ENCODE measurements around the gene EHD4.

The EHD4 gene

DNA sequence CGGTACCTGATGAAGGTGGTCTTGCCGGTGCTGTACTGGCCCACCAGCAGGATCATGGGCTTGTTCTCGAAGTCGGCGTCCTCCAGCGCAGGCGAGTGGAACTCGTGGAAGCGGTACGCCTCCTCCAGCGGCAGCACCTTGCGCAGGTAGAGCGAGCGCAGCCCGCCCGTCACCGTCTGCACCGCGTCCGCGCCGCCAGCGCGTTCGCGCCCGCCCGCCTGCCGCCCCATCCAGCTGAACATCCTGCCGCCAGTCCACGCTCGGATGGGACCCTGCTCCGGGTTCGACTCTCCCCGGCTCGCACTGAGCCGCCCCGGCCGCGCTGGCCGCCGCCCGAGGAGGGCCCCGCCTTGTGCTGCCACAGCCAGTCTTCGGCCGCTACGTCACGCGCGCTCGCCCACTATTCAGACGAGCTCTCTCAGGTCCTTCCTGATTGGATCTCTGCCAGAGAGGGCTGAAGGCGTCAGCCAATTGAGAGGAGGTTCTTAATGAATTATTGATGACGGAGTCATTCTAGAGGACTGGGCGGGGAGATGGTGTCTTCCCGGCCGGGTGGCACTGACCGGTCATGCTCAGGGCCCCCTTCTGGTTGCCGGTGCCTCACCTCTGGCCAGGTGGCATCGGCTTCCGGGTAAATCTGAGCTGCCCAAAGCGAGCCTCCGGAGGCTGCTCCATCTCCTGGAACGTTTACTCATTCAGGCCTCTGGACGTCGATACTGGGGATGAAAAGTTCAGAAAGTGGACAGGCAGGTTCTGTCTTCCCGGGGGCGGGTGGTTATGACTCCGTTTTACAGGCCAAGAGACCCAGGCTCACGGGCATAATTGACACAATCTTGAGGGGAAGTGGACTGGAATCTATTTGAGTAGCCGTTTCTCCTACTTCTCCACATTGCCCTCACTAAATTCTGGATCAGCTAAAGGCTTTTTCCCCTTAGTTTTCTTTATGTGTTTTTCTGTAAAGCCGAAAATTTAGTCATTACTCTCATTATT is at the start of gene EHD4:
TSS of gene EHD4 (minus strand) at position 305 of the 990 bp plus-strand sequence. CDS start at position 242, 63 bp downstream.
- peak; percentile 97 for DNase-seq (ENCODE audit: low read depth)

DNA sequence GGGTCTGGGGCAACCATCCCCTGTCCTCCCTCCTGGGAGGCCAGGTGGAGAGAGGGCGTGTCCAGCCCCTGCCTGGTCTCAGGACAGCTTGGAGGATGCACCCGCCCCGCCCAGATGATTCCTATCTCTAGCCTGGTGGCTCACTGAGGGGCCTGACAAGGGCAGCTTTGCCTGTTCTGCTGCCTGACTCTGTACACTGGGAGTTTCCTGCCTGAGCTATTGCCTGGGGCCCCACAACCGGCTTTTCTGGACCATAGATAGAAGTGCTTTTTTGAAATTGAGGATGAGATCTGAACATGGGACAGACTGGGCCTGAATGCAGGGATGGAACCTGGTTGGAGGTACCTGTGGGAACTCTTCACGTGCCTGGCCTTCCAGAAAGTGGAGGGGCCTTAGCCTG is 49.2 kb upstream of the EHD4 start:
- DNase-seq (ENCODE audit: low read depth): no peak

DNA sequence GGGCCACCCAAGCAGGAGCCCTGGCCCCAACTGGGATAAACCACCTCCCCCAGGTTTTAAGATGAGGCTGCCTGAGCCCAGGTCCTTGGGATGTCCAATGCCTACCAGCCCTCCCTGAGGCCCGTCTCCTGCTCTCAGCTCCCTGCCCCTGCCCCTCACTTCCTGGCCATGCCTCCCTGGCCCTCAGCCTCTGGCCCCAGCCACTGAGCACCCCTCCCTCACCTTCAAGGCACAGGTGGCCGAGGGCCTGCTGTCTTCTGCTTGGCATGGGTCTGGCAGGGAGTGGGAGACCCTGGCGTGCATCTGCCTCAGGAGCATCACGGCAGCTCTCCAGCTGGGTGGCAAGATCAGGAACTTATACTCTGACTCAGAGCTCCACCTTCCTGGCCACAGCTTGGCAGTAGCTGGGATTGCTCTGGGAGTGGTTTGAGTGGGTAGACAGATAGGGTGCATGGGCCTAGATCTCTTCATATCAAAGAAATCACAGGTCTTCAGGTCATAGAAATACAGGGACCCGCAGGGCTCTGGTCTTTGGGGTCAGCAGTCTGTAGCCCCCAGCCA is 48.4 kb upstream of the EHD4 start, which contains the start of gene PLA2G4E:
TSS of gene PLA2G4E (minus strand) at position 330 of the 561 bp plus-strand sequence. CDS start at position 318, 12 bp downstream.
- DNase-seq (ENCODE audit: low read depth): no peak

DNA sequence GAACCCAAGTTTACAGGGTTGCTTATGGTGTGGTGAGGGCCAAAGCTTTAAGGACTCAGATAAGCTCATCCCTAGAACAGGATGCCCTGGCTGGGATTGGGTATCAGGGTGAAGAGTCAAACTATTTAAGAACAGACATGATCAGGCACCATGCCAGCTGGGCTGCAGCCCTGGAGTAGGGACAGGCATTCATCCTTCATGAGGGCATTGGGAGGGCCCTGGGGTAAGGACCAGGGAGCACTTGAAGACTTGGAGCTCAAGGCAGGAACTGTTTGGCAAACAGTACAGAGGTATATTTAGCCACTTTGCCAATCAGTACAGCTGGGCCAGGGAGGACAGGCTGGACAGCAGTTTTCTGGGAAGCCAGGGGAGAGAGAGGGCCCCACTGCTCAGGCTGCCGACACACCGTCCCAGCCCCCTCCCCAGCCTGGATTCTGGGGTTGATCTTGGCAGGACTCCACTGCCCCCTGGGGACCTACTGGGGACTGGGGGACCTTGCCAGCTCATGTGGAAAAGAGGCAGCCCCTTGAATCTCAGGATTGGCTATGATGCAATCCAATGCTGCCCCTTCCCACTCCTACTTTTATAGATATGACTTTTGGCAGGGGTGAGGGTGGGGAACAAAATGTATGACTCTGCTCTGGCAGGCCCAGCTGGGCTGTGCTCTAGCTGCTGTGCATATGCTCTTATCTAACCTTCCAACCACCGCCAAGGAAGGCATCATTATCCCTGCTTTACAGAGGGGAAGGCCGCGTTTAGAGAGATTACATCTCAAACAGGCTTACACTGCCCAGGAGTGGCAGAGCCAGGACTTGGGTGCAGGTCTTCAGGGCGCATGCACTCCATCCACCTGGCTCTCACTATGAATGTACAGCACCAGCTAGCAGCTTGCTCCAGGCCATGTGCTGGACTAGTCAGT is 46.2 kb upstream of the EHD4 start:
- no peak for DNase-seq (ENCODE audit: low read depth)

DNA sequence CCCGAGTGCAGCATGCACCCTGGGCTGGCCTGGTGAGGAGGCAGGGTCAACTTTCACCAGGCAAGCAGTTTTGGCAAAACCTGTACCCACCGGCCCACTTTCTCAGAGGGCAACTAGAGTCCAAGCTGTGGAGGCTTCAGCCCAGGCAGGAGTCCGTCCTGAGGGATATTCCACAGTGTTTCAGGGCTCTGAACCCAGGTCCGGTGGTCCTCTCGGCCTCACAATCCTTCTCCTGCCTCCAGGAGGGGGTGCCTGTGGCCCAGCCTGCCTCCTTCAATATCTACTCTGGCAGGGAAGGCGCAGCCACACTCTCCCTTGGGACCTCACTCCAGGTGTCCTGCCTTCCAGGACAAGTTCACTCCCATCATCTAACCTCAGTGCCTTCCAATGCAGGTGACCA is 44.6 kb upstream of the EHD4 start:
- DNase-seq (ENCODE audit: low read depth): no peak

DNA sequence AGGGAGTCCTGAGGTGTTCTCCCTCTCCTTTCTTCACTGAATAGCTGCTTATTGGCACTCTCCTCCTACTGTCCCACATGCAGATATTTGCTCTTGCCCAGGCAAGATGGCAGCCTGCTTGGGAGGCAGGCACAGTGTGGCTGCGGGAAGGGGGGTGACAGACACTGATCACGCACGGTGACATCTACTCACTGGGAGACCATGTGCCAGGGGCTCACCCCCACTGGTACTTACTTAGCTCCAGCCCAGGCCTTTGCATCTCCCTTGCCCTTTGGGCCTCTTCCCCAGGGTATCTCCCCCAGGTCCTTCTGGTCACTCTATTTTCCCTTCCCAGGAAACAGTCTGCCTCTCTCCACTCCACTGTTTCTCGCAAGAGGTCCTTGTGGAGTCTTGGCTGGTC is 42.0 kb upstream of the EHD4 start:
- DNase-seq (ENCODE audit: low read depth): no peak

DNA sequence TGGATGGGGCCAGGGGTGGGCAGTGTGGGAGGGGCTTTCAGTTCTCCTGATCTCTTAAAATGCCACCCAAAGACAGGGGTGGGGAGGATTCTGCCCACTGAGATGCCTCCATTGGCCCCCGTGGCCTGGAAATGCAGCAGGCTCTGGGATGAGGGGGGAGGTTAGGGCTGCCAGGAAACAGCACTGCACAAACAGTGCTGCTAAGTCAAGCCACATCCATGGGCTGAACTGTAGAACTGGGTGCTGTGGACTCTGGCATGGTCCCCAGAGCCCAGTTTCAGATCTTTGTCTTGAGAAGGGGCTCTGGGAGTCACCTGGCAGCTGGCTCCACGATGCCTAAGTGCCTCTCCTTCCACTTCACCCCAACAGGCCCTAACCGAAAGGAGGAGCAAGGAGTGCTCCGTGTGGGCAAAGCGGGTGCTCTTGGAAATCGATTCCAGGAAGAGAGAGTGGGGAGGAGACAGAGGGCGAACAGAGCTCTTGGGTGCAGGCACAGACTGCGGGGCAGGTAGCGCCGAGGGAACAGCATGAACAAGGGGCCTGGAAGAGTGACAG is 40.6 kb upstream of the EHD4 start:
- DNase-seq (ENCODE audit: low read depth): no peak

DNA sequence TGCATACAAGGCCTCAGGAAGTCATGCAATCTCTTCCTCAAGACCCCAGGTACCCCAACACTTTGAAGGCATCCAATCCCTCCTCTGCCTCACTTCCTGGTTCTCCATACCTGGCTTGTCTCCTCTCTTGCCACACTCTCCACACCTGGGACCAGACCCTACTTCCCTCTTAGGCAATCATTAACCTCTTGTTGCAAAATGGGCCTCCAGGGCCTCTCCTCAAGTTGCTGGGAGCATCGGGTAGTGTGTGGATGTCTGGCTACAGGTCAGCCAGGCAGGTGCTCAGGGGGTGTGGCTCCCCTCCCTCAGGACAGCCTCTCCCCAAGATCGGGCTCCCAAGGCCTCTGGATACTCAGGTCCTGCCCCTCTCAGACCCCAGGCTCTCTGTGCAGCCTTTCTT is 39.9 kb upstream of the EHD4 start:
- no peak for DNase-seq (ENCODE audit: low read depth)

DNA sequence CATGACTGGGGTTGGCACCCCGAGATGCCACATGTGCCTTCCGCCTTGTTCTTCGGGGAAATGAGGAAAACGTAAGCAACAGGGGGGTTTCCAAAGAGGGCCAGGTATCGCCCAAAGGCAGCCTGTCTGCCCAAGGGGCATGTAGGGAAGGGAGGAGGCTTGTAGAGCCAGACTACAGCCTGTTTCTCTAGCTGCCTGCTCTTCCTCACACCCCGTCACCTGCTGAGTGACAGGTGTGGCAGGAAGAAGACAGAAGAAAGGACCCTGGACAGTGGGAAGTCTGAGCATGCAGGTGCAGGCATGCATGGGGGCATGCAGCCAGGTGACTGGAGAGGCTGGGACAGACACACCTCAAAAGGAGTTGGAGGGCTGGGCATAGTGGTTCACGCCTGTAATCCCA is 38.7 kb upstream of the EHD4 start:
- DNase-seq (ENCODE audit: low read depth): no peak

DNA sequence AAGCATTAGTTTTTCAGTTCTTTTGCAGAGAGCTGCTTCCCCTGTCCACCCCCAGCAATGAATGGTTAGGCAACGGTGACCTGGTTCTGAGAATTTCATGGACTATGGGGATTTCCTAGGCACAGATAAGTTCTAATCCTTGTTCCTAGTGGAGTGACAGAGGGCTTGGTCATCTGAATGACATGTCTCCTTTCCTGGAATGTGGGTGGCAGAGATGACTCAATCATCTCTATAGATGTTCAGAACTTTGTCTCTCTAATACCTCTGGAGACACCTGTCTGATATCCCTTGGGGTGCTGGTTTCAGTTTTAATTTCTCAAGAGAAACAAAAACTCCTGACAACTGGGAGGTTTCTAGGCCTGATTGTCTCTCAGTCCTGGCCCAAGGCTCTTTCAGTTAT is 38.1 kb upstream of the EHD4 start:
- DNase-seq (ENCODE audit: low read depth): no peak

DNA sequence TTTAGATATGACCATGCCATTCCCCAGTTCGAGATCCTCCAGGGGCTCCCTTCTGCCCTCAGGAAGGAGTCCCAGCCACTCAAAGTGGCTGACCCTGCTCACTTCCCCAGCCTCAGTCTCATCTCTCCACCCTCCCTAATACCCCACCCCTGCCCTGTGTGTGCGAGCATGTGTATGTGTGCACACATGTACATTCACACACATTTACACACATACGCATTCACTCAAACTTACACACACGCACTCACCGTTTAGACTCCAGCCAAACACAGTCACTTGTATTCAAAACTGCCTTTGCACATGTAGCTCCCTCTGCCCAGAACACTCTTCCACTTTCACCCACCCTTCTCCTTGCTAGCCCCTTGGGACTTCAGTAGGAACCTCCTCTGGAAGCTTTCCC is 37.1 kb upstream of the EHD4 start:
- no peak for DNase-seq (ENCODE audit: low read depth)

DNA sequence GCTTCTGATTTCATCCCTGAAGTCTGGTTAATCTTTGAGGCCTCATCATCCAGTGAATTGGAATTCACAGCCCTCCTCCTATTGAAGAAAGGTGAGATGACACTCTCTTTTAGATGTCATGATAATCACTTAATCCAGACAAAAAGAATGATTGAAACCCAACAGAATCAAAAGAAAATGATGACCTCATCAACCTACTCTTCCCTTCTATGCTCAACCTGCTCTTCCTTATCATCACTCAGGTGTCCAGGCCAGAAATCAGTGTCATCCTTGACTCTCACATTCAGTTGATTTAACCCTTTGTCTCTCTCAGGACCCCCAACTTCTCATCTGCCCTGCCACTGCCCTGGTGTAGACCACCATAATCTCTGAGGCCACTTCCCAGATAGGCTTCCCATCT is 36.7 kb upstream of the EHD4 start:
- DNase-seq (ENCODE audit: low read depth): no peak

DNA sequence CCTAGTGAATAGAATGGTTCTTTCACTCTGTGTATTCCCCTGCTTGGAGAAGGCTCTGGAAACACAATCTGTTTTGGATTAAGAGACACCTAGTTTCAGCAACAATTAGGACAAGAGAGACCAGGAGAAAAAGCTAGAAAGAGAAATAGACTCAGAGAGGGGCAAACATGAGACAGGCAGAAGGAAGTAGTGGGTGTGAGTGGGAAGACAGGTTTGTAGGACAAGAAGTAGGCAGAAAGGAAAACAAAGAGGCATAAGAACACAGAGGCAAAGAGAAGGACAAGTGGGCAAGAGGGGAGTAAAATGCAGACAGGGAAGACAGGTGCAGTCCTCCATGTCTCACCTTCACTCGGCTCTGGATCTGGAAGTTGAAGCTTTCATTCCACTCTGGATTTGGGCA is 35.0 kb upstream of the EHD4 start:
- no peak for DNase-seq (ENCODE audit: low read depth)

DNA sequence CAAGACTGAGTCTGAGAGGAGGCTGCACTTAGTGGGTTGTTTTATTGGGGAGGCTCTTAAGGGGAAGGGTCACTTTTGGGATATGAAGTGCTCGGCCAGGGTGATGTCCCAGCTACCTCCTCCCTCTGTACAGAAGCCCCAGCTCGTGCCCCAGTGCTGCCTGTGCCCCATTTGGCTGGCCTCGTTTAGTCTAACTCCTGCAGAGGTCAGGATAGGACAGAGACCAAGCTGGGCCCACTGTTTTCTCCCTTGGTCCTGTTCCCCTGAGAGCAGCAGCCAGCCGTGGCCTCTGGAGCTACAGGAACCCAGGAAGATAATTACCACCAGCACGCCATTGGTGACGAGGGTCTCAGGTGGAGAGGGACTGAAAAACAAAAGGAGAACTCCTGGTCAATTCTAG is 30.0 kb upstream of the EHD4 start:
- no peak for DNase-seq (ENCODE audit: low read depth)

DNA sequence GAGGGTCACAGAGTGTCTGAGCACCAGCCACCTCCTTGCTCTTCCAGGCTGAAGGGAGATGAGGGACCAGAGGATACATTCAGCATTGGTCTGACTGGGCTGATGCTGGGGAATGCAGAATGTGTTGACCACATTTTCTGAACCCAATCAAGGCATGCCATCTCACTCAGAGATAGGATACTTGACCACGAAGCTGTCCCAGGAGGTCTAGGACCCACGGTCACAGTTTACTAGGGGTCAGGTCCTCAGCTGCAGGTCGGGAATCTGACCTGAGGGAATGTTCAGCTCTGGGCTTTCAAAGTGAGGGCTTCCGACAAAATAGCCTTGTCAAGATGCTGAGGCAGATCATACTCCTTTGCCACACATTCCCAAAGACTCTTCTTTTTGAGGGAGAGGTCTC is 28.9 kb upstream of the EHD4 start:
- DNase-seq (ENCODE audit: low read depth): no peak

DNA sequence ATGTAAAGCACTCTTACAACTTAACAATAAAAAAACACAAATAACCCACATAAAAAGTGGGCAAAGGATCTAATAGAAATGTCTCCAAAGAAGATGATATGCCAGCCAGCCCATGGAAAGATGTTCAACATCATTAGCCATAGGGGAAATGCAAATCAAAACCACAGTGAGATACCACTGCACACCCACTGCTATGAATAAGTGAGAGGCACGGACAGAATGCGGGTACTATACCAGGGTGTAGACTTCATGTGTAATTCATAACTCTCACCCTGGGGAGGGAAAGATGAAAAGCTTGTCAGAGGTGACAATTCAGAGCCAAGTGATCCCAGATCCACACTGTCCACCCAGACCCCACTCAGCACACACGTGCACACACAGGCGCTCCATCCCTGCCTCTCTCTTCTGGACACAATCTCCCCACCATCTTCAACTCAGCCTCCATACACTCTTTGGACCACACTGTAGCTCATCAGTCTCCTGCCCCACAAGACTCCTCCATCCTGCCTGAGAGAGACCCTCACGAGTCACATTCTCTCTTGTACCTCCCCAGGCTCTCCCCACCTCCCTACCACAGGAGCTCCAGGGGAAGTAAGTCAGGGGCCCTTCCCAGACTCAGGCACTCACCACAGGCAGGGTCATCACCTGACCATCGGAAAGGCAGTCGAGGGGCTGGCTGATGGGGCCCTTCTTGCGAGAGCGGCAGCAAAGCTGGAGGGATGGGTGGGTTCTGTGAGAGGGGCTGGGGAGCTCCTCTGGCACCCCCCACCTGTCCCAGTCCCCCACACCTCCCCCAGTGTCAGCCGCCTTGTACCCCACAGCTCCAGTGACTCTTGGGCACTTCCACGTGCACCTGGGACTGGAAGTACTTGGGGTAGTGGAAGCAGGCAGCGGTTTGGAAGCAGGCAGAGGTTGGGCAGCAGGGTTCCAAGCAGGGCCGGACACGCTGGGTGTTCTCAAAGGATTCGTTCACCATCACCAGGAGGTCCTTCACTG is 27.2 kb upstream of the EHD4 start:
- DNase-seq (ENCODE audit: low read depth): no peak

DNA sequence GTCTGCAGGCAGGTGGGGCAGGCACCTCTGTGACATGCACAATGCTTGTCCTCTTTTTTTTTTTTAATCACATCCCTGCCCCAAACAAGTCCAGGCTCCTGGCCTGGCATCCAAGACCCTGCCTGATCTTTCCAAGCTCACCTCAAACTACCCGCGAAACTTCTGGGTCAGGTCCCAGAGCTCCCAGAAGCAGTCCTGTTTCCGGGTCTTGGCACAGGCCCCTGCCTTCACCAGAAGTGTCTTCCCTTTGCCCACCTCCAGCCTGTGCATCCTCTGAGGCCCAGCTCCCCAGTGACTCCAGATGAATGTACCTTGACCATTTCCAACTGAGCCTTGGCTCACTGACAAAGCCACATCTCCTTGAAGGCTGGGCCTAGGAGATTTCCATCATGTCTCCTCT is 25.5 kb upstream of the EHD4 start:
- no peak for DNase-seq (ENCODE audit: low read depth)

DNA sequence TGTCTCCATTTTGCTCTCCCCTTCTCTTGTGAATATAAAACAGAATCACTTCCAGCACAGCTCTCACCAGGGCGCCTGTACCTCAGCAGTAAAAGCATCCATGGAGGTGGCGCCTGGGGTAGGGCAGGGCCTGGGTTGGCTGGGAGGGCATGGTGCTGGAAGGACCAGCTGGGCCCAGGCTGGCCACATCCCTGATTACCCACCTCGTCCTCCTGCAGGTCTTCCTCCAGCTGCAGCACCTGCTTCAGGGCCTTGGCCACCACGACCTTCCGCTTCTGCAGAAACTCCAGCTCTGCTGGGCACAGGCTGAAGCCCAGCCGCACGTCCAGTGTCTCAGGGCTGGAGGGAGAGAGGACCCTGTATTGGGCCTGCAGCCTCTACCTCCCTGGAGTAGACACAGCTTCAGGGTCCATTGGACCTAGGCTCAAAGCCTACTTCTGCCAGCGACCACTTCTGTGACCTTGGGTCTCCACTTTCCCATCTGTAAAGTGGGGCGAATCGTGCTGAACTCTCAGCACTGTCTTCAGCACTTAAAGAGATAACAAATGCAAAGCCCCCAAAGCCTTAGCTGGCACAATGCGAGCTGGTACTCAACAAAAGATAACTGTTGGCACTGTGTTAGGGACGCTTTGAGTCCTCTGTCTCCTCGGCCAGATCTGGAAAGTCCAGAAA is 24.7 kb upstream of the EHD4 start:
- no peak for DNase-seq (ENCODE audit: low read depth)

DNA sequence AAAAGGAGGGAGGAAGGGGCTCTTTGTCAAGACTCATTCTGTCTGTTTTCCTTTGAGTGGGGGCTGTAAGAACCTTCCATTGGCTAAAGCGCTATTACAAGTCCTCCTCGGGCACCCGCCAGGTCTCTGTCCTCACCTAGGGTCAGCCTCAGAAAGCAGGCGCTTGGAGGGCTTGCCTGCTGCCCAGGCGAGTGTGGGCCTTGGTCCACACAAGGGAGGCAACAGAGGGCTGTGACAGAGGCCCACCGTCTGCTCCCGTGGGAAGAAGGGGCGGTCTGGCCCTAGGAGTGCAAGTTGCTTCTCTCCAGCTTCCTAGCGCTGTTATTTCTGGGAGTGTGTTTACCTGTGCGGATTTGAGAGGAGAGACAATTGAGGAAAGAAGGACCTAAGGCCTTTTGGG is 24.0 kb upstream of the EHD4 start:
- DNase-seq (ENCODE audit: low read depth): no peak

DNA sequence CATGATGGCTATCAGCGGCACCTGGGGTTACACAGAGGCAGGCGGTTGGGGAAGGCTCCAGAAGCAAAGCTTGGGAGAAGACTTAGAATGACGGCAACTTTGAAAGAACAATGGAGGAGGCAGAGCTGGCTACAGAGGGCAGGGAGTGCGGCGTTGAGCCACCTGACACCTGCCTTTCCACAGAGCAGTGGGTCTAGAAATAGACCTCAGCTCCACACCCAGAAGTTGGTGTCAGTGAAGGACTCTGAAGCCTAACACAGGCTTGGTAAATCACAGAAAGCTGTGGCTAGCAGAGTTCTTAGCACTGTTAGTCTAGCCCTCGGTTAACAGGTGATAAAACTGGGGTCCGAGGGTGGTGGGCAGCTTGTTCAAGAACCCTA is 23.1 kb upstream of the EHD4 start:
- DNase-seq (ENCODE audit: low read depth): no peak
